KMS-11 (cell line): Measurements from ENCODE around the gene SPACDR.

ENCODE experiments used
- H2AFZ ChIP-seq: fragments of 200-600 bp; sonication (generic); 2 replicates; pipeline ENCODE4 v1.6.1; 2016; ENCODE audit warnings: antibody characterized with exemption, mixed run types, low read depth
- H3K27ac ChIP-seq: fragments of 200-600 bp; sonication (generic); 2 replicates; pipeline ENCODE4 v1.6.1; 2016; ENCODE audit warnings: mild to moderate bottlenecking, mixed run types
- H3K27me3 ChIP-seq: fragments of 200-600 bp; sonication (generic); 2 replicates; pipeline ENCODE4 v1.6.1; 2017; ENCODE audit warnings: mild to moderate bottlenecking, low read depth, mixed run types, moderate library complexity; ENCODE audit not compliant: insufficient read depth
- H3K36me3 ChIP-seq: fragments of 200-600 bp; sonication (generic); 2 replicates; pipeline ENCODE4 v1.6.1; 2017; ENCODE audit warnings: mild to moderate bottlenecking, mixed run types; ENCODE audit not compliant: insufficient read depth
- H3K4me1 ChIP-seq: fragments of 200-600 bp; sonication (generic); 2 replicates; pipeline ENCODE4 v1.6.1; 2016; ENCODE audit warnings: mild to moderate bottlenecking, low read depth, mixed run types; ENCODE audit not compliant: poor library complexity, severe bottlenecking
- H3K4me2 ChIP-seq: fragments of 200-600 bp; sonication (generic); 2 replicates; pipeline ENCODE4 v1.7.0; 2016; ENCODE audit warnings: mild to moderate bottlenecking, mixed run types
- H3K4me3 ChIP-seq: fragments of 200-600 bp; sonication (generic); IDR thresholded peaks from 2 replicates; pipeline ENCODE4 v1.6.1; 2017; ENCODE audit warnings: low read depth, low read length, mixed read lengths; ENCODE audit not compliant: insufficient read depth
- H3K79me2 ChIP-seq: fragments of 200-600 bp; sonication (generic); 2 replicates; pipeline ENCODE4 v1.6.1; 2016; ENCODE audit warnings: low read depth, mixed run types; ENCODE audit not compliant: insufficient read depth
- H3K9ac ChIP-seq: fragments of 200-600 bp; sonication (generic); 2 replicates; pipeline ENCODE4 v1.6.1; 2016; ENCODE audit warnings: mild to moderate bottlenecking, mixed run types
- H4K20me1 ChIP-seq: fragments of 200-600 bp; sonication (generic); 2 replicates; pipeline ENCODE4 v1.6.1; 2016; ENCODE audit warnings: mild to moderate bottlenecking, mixed run types; ENCODE audit not compliant: insufficient read depth
- CTCF ChIP-seq: fragments of 200-600 bp; sonication (generic); conservative IDR thresholded peaks from 2 replicates; pipeline ENCODE4 v1.6.1; 2017; ENCODE audit warnings: low read depth, mild to moderate bottlenecking, antibody characterized with exemption, low read length, moderate library complexity, mixed read lengths

The SPACDR gene

GRCh38 chr7:100477871-100478267 is 13.8 kb upstream of the SPACDR start:
- peaks cover 25% of the 10 kb centered on the region for H3K79me2 ChIP-seq

GRCh38 chr7:100476903-100477870 is 13.1 kb upstream of the SPACDR start:
- H3K4me3 ChIP-seq: no peak overlapping the region
- peak overlapping the region; percentile 67 for H3K4me2 ChIP-seq
- H3K9ac ChIP-seq: peak overlapping the region; percentile 7; the same call in 1 of the 2 replicates
- no peaks in the 10 kb centered on the region for H3K27me3 ChIP-seq
- peaks cover 39% of the 10 kb centered on the region for H3K4me1 ChIP-seq
- H2AFZ ChIP-seq: no peak overlapping the region
- H3K27ac ChIP-seq: no peak overlapping the region
- H4K20me1 ChIP-seq: no peaks in the 10 kb centered on the region
- no peak for TF ChIP-seq CTCF
- H3K36me3 ChIP-seq: no peaks in the 10 kb centered on the region; the same call in 1 of the 2 replicates
- H3K79me2 ChIP-seq: peaks cover 25% of the 10 kb centered on the region

More at GRCh38 chr7:100477871-100478267, 13.8 kb upstream of the SPACDR start:
- Histone ChIP-seq H3K36me3 (no peaks in the 10 kb centered on the region; the same call in 1 of the 2 replicates), H3K4me3 (no peak overlapping the region), H3K27ac (no peak overlapping the region), H4K20me1 (no peaks in the 10 kb centered on the region), H2AFZ (no peak overlapping the region), H3K9ac (peak overlapping the region; percentile 64; the same call in 1 of the 2 replicates), H3K27me3 (no peaks in the 10 kb centered on the region; the same call in 1 of the 2 replicates), H3K4me2 (peak overlapping the region; percentile 67), H3K4me1 (peaks cover 44% of the 10 kb centered on the region)
- TF ChIP-seq CTCF: no peak

GRCh38 chr7:100476101-100476780 is 12.2 kb upstream of the SPACDR start:
- Histone ChIP-seq H4K20me1 (no peaks in the 10 kb centered on the region), H3K4me1 (peaks cover 36% of the 10 kb centered on the region), H2AFZ (no peak overlapping the region), H3K9ac (peak overlapping the region; percentile 7; the same call in 1 of the 2 replicates), H3K27me3 (no peaks in the 10 kb centered on the region), H3K79me2 (peaks cover 25% of the 10 kb centered on the region), H3K4me2 (peak overlapping the region; percentile 67; the same call in 1 of the 2 replicates), H3K27ac (no peak overlapping the region), H3K36me3 (no peaks in the 10 kb centered on the region; the same call in 1 of the 2 replicates), H3K4me3 (no peak overlapping the region)
- no peak for TF ChIP-seq CTCF

GRCh38 chr7:100475549-100475948 is 11.5 kb upstream of the SPACDR start:
- Histone ChIP-seq H3K9ac (no peak overlapping the region), H4K20me1 (no peaks in the 10 kb centered on the region), H3K27me3 (no peaks in the 10 kb centered on the region), H3K4me3 (no peak overlapping the region), H3K79me2 (peaks cover 25% of the 10 kb centered on the region), H3K4me1 (peaks cover 36% of the 10 kb centered on the region), H3K27ac (no peak overlapping the region), H3K4me2 (no peak overlapping the region; the same call in 1 of the 2 replicates), H3K36me3 (no peaks in the 10 kb centered on the region; the same call in 1 of the 2 replicates), H2AFZ (no peak overlapping the region)
- TF ChIP-seq CTCF: no peak
